ENCODE data around the gene IL22RA1.

DNA sequence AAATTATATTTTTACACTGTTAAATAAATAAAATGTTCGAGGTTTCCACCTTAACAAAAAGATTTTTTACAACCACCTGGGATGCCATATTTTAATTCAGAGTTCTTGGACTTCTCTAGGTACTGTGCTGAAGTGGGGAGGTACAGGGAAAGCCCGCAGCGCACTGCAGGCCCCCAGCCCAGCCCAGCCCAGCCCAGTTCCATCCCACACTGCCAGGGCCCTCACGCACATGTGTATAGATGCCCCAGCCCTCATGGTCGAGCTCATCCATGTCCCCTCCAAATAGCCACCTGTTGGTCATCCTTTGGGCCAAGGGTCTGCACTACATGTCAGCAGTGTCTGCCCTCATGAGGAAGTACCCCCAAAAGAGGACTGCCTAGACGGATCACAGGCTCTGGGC is 19.3 kb downstream of the IL22RA1 start:
- TF ChIP-seq, protein P1, sequence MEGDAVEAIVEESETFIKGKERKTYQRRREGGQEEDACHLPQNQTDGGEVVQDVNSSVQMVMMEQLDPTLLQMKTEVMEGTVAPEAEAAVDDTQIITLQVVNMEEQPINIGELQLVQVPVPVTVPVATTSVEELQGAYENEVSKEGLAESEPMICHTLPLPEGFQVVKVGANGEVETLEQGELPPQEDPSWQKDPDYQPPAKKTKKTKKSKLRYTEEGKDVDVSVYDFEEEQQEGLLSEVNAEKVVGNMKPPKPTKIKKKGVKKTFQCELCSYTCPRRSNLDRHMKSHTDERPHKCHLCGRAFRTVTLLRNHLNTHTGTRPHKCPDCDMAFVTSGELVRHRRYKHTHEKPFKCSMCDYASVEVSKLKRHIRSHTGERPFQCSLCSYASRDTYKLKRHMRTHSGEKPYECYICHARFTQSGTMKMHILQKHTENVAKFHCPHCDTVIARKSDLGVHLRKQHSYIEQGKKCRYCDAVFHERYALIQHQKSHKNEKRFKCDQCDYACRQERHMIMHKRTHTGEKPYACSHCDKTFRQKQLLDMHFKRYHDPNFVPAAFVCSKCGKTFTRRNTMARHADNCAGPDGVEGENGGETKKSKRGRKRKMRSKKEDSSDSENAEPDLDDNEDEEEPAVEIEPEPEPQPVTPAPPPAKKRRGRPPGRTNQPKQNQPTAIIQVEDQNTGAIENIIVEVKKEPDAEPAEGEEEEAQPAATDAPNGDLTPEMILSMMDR (IDR thresholded peaks at IDR 0.05): no peak
- TF ChIP-seq EP300 (IDR thresholded peaks at IDR 0.05): no peak
- TF ChIP-seq POLR2A (IDR thresholded peaks at IDR 0.05): no peak
- TF ChIP-seq POLR2AphosphoS5 (IDR thresholded peaks at IDR 0.05): no peak
